CD4-positive, alpha-beta T cell treated with Interleukin-4 for 1 hour (primary cell): Measurements from ENCODE around the gene ITGA3.

Source experiments
- DNase-seq, 2 donors: peaks; one replicate each; pipeline ENCODE4 v3.0.0-alpha.2; 2020 to 2022

Gene ITGA3

DNA sequence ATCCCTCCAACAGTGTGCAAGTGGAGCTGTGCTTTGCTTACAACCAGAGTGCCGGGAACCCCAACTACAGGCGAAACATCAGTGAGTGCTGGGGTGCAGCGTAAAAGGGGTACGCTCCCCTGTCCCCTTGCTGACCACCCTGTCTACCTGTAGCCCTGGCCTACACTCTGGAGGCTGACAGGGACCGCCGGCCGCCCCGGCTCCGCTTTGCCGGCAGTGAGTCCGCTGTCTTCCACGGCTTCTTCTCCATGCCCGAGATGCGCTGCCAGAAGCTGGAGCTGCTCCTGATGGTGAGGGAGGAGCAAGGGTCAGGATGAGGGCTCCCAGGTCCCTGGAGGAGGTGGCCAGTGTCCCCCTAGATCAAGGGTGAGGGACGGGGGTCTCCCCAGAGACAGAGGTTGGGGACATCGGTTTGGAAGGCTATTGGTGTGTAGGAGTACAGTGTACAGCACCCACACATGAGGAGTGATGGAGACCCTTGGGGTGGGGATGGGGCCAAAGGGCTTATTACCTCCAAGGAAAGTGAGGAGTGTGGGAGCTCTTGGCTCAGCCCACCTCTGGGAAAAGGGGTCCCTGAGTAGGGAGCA, 19.6 kb downstream of the ITGA3 start:
- no peak for DNase-seq

DNA sequence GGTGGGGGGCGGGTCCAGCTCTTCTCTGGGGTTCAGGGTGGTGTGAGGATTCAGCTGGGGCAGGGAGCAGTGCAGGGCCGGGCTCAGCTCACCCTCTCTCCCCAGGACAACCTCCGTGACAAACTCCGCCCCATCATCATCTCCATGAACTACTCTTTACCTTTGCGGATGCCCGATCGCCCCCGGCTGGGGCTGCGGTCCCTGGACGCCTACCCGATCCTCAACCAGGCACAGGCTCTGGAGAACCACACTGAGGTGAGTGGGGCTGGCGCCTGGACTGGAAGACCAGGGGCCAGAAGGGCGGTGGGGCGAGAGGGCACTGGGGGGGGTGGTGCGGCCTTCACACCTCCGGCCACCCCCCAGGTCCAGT, 20.3 kb downstream of the ITGA3 start:
- no peak for DNase-seq

DNA sequence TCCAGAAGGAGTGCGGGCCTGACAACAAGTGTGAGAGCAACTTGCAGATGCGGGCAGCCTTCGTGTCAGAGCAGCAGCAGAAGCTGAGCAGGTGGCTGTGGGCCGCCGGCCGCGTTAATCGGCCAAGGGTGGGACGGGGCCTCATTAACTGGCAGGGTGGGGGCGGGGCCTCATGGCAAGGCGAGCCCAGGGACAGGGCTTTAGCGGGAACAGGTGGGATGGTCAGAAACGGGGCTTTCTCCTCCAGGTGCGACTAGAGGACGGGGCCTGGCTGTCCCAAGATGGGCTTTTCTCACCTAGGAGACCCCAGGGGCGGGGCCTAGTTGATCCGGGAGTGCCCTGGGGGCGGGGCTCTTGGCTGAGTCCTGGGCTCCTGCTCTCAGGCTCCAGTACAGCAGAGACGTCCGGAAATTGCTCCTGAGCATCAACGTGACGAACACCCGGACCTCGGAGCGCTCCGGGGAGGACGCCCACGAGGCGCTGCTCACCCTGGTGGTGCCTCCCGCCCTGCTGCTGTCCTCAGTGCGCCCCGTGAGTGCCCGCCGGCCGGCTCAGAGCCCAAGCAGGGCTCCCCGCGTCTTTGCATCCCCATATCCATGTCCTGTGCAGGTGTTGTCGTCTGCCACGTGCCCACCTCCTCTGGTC, 20.8 kb downstream of the ITGA3 start:
- DNase-seq = no peak

DNA sequence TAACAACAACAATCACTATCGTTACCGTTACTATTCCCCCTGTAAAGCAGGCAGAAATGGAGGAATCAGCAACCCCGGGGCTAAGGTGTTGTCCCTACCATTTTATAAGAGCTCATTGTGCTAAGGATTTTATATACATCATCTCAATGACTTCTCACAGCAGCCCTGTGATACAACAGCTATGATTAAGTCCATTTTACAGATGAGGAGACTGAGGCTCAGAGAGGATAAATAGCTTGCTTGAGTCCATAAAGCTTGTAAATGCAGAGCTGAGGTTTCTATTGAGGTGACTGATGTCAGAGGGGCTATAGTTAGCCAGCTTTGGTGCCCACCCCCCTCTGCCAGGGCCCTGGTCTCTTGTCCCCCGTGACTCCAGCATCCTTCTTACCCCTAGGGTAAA, 22.5 kb downstream of the ITGA3 start:
- DNase-seq = no peak

DNA sequence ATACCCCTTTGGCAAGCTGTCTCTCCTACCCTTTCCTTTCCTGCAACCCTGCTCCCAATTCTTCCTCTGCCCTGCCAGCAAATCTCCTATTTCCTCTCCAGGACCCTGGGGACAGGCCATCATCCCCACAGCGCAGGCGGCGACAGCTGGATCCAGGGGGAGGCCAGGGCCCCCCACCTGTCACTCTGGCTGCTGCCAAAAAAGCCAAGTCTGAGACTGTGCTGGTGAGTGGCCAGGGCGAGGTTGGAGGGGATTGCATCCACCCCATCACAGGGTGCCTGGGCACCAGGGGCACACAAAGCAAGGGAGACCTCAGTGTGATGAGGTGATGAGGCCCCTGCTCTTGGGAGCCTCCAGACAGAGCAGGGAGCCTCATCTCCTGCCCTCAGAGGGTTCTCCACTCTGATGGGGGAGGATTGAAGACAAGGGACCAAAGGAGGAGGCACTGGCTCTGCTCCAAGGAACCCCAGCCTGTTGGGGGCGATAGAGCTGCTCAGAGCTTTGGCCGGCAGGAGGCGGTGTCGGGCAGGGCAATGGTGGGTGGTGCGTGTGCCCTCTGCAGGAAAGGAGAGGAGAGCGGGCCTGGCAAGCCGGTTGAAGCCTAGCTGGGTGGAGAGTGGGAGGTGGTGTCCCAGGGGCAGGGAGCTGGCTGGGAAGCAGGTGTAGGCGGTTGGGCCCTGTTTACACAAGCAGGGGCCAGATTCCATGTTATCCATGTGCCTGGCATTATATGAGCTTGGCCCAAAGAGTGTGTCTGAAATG, 23.6 kb downstream of the ITGA3 start:
- peak in 1 of 2 donors; percentile 24 for DNase-seq

DNA sequence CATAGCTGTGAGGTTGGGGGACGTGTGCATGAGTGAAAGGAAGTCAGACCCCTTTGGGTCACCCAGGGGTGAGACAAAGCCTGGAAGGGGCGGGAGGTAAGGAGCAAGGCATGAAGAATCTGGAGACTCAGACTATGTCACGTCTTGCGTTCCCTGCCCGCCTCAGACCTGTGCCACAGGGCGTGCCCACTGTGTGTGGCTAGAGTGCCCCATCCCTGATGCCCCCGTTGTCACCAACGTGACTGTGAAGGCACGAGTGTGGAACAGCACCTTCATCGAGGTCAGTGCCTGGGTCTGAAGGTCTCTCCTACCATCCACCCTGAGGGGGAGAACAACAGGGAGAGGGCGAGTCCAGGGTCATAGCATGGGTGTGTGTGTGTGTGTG, 24.2 kb downstream of the ITGA3 start:
- DNase-seq = no peak

DNA sequence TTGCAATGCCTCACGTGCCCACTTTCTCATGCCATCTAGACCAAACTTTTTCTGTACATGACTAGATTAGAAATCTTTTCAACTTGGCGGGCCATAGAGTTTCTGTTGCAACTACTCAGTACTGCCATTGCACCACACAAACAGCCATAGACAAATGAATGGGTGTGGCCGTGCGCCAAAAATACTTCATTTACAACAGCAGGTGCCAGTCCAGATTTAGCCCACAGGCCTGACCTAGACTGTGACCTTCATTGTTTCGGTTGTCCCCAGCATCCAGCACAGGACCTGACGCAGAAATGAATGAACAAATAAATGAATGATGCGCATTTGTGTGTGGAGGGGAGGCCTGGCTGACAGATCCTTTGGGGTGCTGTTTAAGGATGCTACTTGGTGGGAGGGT, 24.9 kb downstream of the ITGA3 start:
- DNase-seq = no peak

DNA sequence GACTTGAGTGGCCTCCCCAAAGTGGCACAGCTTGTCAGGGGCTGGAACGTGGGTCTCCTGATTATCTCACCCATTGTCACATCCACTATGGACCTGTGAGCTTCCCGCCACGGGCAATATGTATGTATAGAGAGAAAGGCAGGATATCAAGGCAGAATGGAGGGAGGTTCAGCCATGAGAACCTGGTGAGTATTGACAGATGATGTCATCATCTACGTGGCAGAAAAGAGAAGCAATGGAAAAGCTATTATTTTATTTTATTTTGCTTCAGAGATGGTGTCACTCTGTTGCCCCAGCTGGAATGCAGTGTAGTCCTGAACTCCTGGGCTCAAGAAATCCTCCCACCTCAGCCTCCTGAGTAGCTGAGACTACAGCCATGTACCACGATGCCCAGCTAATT, 25.8 kb downstream of the ITGA3 start:
- no peak for DNase-seq

DNA sequence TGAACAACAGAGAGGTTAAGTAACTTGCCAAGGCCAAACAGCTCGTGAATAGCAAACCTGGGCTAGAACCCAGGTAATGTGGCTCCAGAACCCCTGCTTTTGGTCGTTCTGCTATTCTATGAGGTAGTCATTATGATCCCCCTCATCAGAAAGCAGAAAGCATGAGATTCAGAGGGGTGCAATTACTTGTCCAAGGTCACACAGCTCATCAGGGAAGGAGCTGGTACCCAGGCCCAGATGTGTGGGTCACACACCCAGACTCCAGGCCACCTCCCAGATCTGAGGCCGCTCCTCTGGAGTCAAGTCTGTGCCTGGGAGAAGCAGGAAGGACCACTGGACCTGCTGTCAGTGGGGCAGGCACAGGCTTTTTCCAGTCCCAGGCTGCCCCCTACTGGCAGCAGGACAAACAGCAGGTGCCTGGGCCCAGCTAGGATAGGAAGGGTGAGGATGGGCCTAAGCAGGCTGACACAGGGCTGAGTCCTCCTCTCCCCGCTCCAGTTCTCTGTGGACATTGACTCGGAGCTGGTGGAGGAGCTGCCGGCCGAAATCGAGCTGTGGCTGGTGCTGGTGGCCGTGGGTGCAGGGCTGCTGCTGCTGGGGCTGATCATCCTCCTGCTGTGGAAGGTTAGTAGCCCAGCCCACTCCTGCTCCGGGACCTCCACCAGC, 31.5 kb downstream of the ITGA3 start:
- DNase-seq = peak; percentile 70 to 80

DNA sequence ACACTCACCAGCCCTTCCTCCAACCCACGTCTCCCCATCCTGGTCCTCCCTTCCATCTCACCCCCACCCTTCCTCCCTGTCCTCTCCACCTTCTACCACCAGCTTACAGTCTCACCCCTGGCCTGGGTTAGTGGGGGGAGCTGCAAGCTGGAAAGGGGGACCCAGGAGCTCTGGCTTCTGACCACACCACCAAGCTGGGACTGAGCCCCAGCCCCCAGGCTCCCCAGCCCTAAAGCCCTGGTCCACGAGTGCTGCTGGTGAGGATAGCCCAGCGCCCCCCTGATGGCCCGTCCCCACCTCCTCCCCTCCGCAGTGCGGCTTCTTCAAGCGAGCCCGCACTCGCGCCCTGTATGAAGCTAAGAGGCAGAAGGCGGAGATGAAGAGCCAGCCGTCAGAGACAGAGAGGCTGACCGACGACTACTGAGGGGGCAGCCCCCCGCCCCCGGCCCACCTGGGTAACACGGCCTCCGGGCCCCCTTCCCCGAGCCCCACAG, 32.0 kb downstream of the ITGA3 start:
- DNase-seq = no peak

DNA sequence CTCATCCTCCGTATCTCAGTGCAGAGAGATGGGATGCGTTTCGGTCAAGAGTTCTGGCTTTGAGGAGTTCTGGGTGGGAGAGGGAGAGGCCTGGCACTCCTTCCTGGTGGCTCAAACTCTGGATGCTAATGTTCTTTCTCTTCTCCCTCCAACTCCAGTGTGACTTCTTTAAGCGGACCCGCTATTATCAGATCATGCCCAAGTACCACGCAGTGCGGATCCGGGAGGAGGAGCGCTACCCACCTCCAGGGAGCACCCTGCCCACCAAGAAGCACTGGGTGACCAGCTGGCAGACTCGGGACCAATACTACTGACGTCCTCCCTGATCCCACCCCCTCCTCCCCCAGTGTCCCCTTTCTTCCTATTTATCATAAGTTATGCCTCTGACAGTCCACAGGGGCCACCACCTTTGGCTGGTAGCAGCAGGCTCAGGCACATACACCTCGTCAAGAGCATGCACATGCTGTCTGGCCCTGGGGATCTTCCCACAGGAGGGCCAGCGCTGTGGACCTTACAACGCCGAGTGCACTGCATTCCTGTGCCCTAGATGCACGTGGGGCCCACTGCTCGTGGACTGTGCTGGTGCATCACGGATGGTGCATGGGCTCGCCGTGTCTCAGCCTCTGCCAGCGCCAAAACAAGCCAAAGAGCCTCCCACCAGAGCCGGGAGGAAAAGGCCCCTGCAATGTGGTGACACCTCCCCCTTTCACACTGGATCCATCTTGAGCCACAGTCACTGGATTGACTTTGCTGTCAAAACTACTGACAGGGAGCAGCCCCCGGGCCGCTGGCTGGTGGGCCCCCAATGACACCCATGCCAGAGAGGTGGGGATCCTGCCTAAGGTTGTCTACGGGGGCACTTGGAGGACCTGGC, 33.3 kb downstream of the ITGA3 start:
- no peak for DNase-seq

DNA sequence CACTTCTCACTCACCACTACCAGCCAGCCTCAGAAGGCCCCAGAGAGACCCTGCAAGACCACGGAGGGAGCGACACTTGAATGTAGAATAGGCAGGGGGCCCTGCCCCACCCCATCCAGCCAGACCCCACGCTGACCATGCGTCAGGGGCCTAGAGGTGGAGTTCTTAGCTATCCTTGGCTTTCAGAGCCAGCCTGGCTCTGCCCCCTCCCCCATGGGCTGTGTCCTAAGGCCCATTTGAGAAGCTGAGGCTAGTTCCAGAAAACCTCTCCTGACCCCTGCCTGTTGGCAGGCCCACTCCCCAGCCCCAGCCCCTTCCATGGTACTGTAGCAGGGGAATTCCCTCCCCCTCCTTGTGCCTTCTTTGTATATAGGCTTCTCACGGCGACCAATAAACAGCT, 34.2 kb downstream of the ITGA3 start:
- DNase-seq = no peak

DNA sequence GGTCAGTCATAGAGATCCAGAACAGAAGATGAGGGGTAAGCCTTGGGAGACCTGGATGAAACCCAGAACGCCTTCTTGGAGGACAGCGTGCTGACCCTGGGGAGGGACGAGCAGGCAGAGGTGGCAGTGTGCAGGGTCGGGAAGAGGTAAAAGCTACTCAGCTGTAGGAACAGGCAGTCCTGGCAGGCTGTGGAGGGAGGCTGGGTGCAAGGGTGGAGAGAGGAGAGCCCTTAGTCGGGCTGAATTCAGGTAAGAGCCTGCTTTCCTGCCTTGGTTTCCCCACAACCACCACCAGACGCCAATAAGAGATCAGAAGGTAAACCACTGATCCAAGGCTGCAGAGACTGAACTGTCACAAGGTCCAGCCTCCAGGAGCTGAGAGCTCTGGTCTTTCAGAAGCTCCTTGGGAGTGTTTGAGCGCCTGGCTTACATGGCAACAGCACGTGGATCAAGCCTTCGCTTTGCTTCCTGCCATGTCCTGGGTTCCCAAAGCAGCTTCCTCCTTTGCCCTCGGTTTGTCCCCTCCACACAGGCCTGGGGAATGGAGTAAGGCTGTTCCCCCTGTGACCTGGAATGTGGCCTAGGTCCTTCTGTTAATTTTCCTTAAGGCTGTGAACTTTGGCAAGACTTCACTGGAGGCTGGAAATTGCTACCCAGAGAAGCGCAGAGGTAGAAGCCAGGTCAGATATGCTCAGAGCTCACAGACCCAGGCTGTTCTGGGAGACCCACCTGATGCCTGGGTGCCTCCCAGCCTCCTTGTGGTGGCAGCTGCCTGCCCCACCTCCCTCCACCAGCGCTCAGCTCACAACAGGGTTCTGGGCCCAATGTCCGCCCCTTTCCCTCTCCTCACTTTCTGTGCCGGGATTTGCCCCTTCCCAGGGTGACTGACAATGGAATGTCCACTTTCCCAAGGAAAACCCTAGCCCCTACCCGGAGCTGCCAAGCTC, 35.3 kb downstream of the ITGA3 start:
- no peak for DNase-seq

DNA sequence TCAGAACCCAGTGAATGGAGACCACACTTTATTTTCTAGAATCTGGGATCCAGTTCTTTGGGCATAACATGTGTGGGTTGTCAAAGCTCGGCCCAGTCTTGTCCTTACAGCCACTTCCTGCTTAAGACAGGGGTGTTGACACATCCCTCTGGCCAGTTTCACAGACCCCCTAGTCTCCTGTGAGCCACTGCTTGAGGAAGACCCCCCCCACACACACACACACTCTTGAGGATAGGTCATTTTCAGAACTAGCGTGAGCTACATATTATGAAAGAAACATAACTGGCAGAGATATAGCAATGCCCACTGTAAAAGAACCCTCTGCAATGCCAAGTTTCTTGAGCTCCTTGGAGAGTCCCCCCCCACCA, 36.0 kb downstream of the ITGA3 start:
- no peak for DNase-seq

DNA sequence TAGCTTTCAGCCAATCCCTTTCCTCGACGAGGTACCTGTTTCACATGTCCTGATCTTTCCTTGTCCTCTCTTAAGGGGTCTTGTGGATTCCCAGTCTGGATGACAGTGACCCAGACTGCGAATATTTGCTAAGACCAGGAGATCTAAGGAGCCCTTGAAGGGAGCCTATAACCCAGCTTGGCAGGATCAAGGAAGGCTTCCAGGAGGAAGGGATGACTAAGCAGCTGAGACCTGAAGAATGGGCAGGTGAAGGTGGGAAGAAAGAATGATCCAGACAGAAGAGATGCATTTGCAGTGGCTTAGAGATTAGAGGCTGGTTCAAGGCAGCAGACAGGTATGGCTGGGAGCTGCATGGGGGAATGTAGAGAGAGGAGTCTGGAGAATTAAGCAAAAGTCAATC, 37.3 kb downstream of the ITGA3 start:
- DNase-seq = no peak

DNA sequence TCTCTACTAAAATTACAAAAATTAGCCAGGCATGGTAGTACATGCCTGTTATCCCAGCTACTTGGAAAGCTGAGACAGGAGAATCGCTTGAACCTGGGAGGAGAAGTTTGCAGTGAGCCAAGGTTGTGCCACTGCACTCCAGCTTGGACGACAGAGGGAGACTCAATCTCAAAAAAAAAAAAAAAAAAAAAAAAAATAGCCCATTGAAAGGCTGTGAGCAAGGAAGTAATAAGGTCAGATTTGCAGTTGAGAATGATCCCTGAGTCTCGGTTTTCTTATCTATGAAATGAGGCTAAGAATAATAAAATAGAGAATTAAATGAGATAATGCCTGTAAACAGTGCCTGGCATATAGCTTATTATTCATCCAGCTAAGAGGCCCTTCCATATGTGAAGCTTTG, 37.9 kb downstream of the ITGA3 start:
- no peak for DNase-seq

DNA sequence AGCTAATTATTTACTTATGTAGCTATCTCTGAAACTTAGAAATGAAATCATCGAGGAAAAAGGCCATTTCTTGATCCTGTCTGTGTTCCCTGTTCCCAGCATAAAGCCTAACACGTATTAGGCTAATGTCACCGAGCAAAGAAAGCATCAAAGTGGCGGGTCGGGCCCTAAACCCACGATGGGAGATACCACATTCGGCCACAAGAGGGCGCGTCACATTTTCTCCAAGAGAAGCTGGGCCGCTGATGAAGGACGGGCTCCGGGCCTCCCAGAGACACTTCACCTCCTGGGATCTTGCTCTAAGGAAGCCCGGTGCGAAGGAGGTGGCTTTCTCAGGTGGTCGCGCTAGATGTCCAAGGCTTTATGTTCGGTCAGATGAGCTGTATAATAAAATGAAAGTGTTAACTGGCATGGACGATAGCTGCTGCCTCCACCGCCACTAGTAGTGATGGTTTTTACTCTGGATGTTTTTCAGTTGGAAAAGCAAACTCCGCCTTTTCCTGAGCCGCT, 38.4 kb downstream of the ITGA3 start:
- DNase-seq = peak; percentile 86 to 90

DNA sequence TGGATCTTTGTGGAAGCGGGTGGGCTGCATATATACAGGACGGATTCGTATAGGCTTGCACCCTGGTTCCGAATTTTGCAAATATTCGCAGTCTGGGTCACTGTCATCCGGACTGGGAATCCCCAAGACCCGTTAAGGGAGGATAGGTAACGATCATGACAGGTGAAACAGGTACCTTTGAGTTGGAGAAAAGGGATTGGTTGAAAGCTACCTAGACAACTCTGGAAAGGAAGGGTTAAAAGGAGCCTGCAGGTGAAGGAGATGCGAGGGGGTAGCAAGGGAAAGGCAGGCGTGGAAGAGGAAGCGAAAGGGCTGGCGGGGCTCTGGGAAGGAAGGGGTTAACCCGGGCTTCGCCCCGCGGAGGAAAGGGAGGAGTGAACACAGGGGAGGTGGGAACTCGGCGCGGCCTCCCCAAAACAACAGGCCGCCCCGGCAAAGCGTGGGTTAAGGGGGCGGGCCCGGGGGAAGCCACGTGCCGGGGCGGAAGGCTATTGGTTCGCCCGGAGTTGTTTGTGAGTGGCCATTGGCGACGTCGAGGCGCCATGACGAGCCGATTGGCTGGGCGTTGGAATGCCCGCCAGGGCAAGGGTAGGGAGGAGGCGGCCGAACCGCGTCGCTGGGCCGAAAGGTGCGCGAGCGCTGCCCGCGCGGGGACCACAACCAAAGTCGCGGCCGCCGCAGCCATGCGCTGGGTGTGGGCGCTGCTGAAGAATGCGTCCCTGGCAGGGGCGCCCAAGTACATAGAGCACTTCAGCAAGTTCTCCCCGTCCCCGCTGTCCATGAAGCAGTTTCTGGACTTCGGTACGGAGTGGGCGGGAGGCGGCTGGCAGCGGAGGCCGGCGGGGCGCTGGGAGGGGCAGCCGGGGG, 39.1 kb downstream of the ITGA3 start, which contains the start of gene PDK2:
PDK2 (plus strand) TSS at position 599 of the 867 bp plus-strand sequence; CDS start at position 684, 85 bp downstream.
- DNase-seq = peak; percentile 97

DNA sequence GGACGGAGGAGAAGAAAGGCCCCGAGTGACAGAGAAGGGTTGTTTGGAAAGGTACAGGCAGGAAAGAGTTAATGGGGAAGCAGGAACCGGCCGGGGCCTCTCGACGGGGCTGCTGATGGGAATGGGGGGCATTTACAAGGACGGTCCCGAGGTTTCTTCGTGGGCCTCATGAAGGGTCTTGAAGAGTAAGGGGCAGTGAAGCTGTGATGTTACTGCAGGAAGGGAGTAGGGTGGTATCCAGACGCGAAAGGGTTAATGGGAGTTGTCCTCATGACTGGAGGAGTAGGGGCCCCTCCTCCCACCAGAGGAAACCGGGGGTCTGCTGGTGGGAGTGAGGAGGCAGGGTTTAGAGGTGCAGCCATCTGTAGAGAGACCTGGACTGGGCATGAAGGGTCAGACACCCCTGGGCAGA, 39.7 kb downstream of the ITGA3 start:
- no peak for DNase-seq

DNA sequence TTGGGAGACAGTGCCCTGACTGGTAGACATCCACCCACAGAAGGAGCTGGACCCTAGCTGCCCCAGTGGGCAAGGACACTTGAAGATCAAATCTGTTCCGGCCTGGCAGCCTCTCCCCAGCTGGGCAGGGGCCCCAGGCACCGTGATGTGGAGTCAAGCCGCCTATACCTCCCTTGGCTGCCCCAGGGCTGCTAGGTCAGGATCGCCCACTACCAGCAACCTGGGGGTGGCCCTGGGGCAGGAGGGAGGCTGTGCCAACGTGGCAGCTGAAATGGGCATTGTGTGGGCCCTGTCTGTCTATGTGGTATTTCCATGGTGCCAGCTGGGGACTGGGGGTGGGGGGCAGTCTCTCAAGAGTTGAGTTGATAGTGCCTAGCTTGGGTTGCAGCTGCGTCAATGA, 40.2 kb downstream of the ITGA3 start:
- DNase-seq = no peak
